Stimulated activated CD4-positive, alpha-beta T cell treated with anti-CD3 and anti-CD28 coated beads, Interleukin-1b, Interleukin-23, amount 100 ng/mL, for 48 hours (primary cell): ENCODE data around the gene AJAP1.

Source experiments
- DNase-seq: peaks from one replicate; pipeline ENCODE4 v3.0.0-alpha.2; 2020

The AJAP1 gene

GRCh38 chr1:4633346-4633745 lies 21.1 kb upstream of the AJAP1 start:
- no peak for DNase-seq

- DNase-seq, result no peak
Observed at GRCh38 chr1:4634156-4634792, 20.1 kb upstream of the AJAP1 start.

GRCh38 chr1:4634793-4635406 lies 19.5 kb upstream of the AJAP1 start:
- DNase-seq, result no peak

GRCh38 chr1:4636186-4636585 lies 18.2 kb upstream of the AJAP1 start:
- no peak for DNase-seq

- no peak for DNase-seq
Observed at GRCh38 chr1:4636644-4637380, 17.6 kb upstream of the AJAP1 start.

- DNase-seq, result no peak
Observed at GRCh38 chr1:4637616-4638344, 16.6 kb upstream of the AJAP1 start.

- DNase-seq, result no peak
Observed at GRCh38 chr1:4638345-4638729, 16.1 kb upstream of the AJAP1 start.

GRCh38 chr1:4640931-4641330 lies 13.5 kb upstream of the AJAP1 start:
- DNase-seq, result no peak

GRCh38 chr1:4647391-4647790 lies 7.0 kb upstream of the AJAP1 start:
- no peak for DNase-seq

GRCh38 chr1:4648657-4649056 lies 5.8 kb upstream of the AJAP1 start:
- no peak for DNase-seq

- DNase-seq, result no peak
Observed at GRCh38 chr1:4650481-4650880, 3.9 kb upstream of the AJAP1 start.

- DNase-seq, result no peak
Observed at GRCh38 chr1:4650981-4651380, 3.4 kb upstream of the AJAP1 start.

GRCh38 chr1:4652631-4653327 lies 1.6 kb upstream of the AJAP1 start:
- peak; percentile 46 for DNase-seq

GRCh38 chr1:4653328-4653660 lies 1.1 kb upstream of the AJAP1 start:
- no peak for DNase-seq

- DNase-seq, result no peak
Observed at GRCh38 chr1:4654764-4655673, 610 bp downstream of the AJAP1 start.

- peak; percentile 13 for DNase-seq
Observed at GRCh38 chr1:4655674-4656532, 1.5 kb downstream of the AJAP1 start.

- DNase-seq, result no peak
Observed at GRCh38 chr1:4656533-4657140, 2.2 kb downstream of the AJAP1 start.

- DNase-seq, result no peak
Observed at GRCh38 chr1:4657244-4657789, 2.9 kb downstream of the AJAP1 start.

- DNase-seq, result no peak
Observed at GRCh38 chr1:4657960-4658541, 3.6 kb downstream of the AJAP1 start.
